Measurements from ENCODE around the gene SFTPD.

GRCh38 chr10:79910344-79910743, 38.6 kb downstream of the SFTPD start:
- TF ChIP-seq EGR1 (IDR thresholded peaks at IDR 0.05; ENCODE audit: low read depth in 2 of 2) (no peak), YY1 (IDR thresholded peaks at IDR 0.05) (no peak)
